K562 (cell line): ENCODE results near the gene TRIOBP. TPM values are rescaled to one million over a fixed set of nuclear protein-coding genes. Genes with fewer than 3 reads are reported as not detected.

ENCODE experiments used
- ATAC-seq: fragments of 200-7000 bp; cut with Tn5 transposase; 3 replicates; pipeline ENCODE4 v1.9.1; 2020; ENCODE audit warnings: moderate library complexity
- BruUV-seq: library from RNA; stranded (reverse); fragments of 400-500 nt; replicated peaks from 2 replicates; lab custom pipeline; 2021; lab: Mats Ljungman, UMichigan
- CTCF ChIA-PET: fragments of 300-600 bp; formaldehyde crosslinking; extraction: SDS; loops from one replicate; lab custom pipeline; 2021; ENCODE audit warnings: low intra/inter-chr PET ratio; lab: Yijun Ruan, JAX
- POLR2A ChIA-PET: fragments of 300-600, 350-650 bp; sonication (Branson Sonifier 250); formaldehyde crosslinking; extraction: SDS; loops from one replicate; lab custom pipeline; 2021; ENCODE audit warnings: antibody characterized with exemption, inconsistent platforms; lab: Yijun Ruan, JAX
- DNase-seq, 4 experiments: peaks; one replicate each; pipeline versions ENCODE4 v3.0.0 to v3.0.0-alpha.2; 2011 to 2018; ENCODE audit warnings: low spot score in 3 of 4, mixed read lengths in 3 of 4; ENCODE audit errors: extremely low read depth in 1 of 4
- FAIRE-seq: peaks from 2 replicates; lab custom pipeline; 2011; peaks lifted over from hg19 to GRCh38; lab: Jason Lieb, UNC
- H2AFZ ChIP-seq: 2 replicates; pipeline ENCODE4 v1.6.0; 2011; ENCODE audit warnings: low read depth, low read length, control low read depth, inconsistent platforms
- H3K27ac ChIP-seq: fragments of 200-600 bp; 3 replicates; pipeline ENCODE4 v1.8.0; 2011; ENCODE audit warnings: low read depth, mild to moderate bottlenecking, control low read depth, inconsistent platforms, low read length, moderate library complexity, mixed read lengths; ENCODE audit errors: extremely low read depth
- H3K27me3 ChIP-seq, 2 experiments: fragments of 300-600 bp in 1 of 2; 2 replicates in 1 of 2; 3 replicates in 1 of 2; pipeline versions ENCODE4 v1.6.0 to v1.8.0; 2011; ENCODE audit warnings: inconsistent platforms in 2 of 2, low read length in 2 of 2, mild to moderate bottlenecking in 1 of 2, mixed read lengths in 1 of 2, moderate library complexity in 1 of 2; ENCODE audit not compliant: control insufficient read depth in 2 of 2, insufficient read depth in 2 of 2
- H3K36me3 ChIP-seq: fragments of 300-600 bp; 3 replicates; pipeline ENCODE4 v1.8.0; 2011; ENCODE audit warnings: mild to moderate bottlenecking, low read length, inconsistent platforms; ENCODE audit not compliant: control insufficient read depth, insufficient read depth
- H3K4me1 ChIP-seq, 2 experiments: fragments of 200-600 bp in 1 of 2; replicated peaks in 1 of 2; 2 replicates in 1 of 2; 3 replicates in 1 of 2; pipeline versions ENCODE4 v1.5.1 to v1.8.0; 2011; ENCODE audit warnings: inconsistent platforms in 2 of 2, low read length in 2 of 2, mild to moderate bottlenecking in 1 of 2, mixed read lengths in 1 of 2, moderate library complexity in 1 of 2; ENCODE audit not compliant: control insufficient read depth in 2 of 2, insufficient read depth in 2 of 2
- H3K4me2 ChIP-seq: 2 replicates; pipeline ENCODE4 v1.6.1; 2011; ENCODE audit warnings: low read length, control low read depth, inconsistent platforms, mixed read lengths; ENCODE audit not compliant: insufficient read depth
- H3K4me3 ChIP-seq: fragments of 200-600 bp; sonication (generic), shearing (Covaris generic); 2 replicates; pipeline ENCODE4 v1.5.1; 2016; ENCODE audit warnings: control low read depth, inconsistent platforms
- H3K79me2 ChIP-seq: fragments of 200-600 bp; 3 replicates; pipeline ENCODE4 v1.8.0; 2011; ENCODE audit warnings: low read length, inconsistent platforms; ENCODE audit not compliant: control insufficient read depth, insufficient read depth
- H3K9ac ChIP-seq, 2 experiments: 2 replicates each; pipeline versions ENCODE4 v1.6.0 to v1.6.1; 2011; ENCODE audit warnings: low read depth in 2 of 2, low read length in 2 of 2, control low read depth in 1 of 2, inconsistent platforms in 1 of 2, mild to moderate bottlenecking in 1 of 2, mixed read lengths in 1 of 2; ENCODE audit not compliant: insufficient read depth in 1 of 2
- H3K9me1 ChIP-seq: one replicate; pipeline ENCODE4 v1.6.0; 2011; ENCODE audit warnings: inconsistent platforms, mild to moderate bottlenecking, low read length, moderate library complexity; ENCODE audit not compliant: control insufficient read depth, insufficient read depth
- H3K9me3 ChIP-seq: replicated peaks from 2 replicates; pipeline ENCODE4 v1.5.1; 2011; ENCODE audit warnings: low read depth, low read length, inconsistent platforms; ENCODE audit not compliant: control insufficient read depth, insufficient read depth
- H4K20me1 ChIP-seq: replicated peaks from 2 replicates; pipeline ENCODE4 v1.6.1; 2011; ENCODE audit warnings: low read length, inconsistent platforms, mixed read lengths; ENCODE audit not compliant: control insufficient read depth, insufficient read depth
- ATF1 ChIP-seq, 2 experiments: fragments of 450-650 bp in 1 of 2; IDR thresholded peaks; 2 replicates each; pipeline ENCODE4 v1.6.1; 2016; ENCODE audit warnings: missing compliant biosample characterization in 1 of 2, missing genetic modification characterization in 1 of 2
- DMBX1 ChIP-seq: fragments of 250-450 bp; sonication (Bioruptor Pico); IDR thresholded peaks from 2 replicates; pipeline ENCODE4 v1.8.0; 2022; ENCODE audit warnings: inconsistent platforms, mild to moderate bottlenecking, moderate library complexity, borderline replicate concordance
- ELF1 ChIP-seq: fragments of 200-800 bp; sonication (Bioruptor generic); IDR thresholded peaks from 2 replicates; pipeline ENCODE4 v1.6.1; 2016; ENCODE audit warnings: missing genetic modification characterization, missing compliant biosample characterization
- GTF2A2 ChIP-seq: IDR thresholded peaks from 2 replicates; pipeline ENCODE4 v1.6.1; 2016; ENCODE audit warnings: mild to moderate bottlenecking, missing genetic modification characterization, missing compliant biosample characterization
- HDGF ChIP-seq: fragments of 450-650 bp; IDR thresholded peaks from 2 replicates; pipeline ENCODE4 v1.6.1; 2016
- IRF9 ChIP-seq: fragments of 450-650 bp; IDR thresholded peaks from 2 replicates; pipeline ENCODE4 v1.6.1; 2016; ENCODE audit warnings: missing biosample characterization, missing genetic modification characterization
- MCM7 ChIP-seq, 2 experiments: fragments of 450-650 bp; IDR thresholded peaks; 2 replicates each; pipeline ENCODE4 v1.6.1; 2016 to 2018
- NR2C2 ChIP-seq, 2 experiments: fragments of 200-800 bp in 1 of 2; sonication (Bioruptor generic) in 1 of 2; sonication (generic) in 1 of 2; formaldehyde crosslinking in 1 of 2; IDR thresholded peaks; 2 replicates each; pipeline versions ENCODE4 v1.6.1 to v1.8.0; 2016 to 2022; ENCODE audit warnings: mild to moderate bottlenecking in 1 of 2, missing compliant biosample characterization in 1 of 2, missing genetic modification characterization in 1 of 2, missing genetic modification reagents in 1 of 2
- POLR2G ChIP-seq: fragments of 200-400 bp; formaldehyde crosslinking; IDR thresholded peaks from 2 replicates; pipeline ENCODE4 v1.6.1; 2017; ENCODE audit warnings: low read depth, mild to moderate bottlenecking, antibody characterized with exemption, low read length, moderate library complexity
- POLR3G ChIP-seq: IDR thresholded peaks from 2 replicates; pipeline ENCODE4 v1.6.1; 2011; ENCODE audit not compliant: insufficient read length, insufficient replicate concordance; ENCODE audit errors: extremely low read depth
- POU5F1 ChIP-seq: fragments of 150-350 bp; IDR thresholded peaks from 2 replicates; pipeline ENCODE4 v1.6.1; 2014; ENCODE audit warnings: borderline replicate concordance, low read length, low read depth, mild to moderate bottlenecking; ENCODE audit not compliant: partially characterized antibody
- RBFOX2 ChIP-seq: fragments of 200-400 bp; formaldehyde crosslinking; IDR thresholded peaks from 2 replicates; pipeline ENCODE4 v1.6.1; 2017; ENCODE audit warnings: low read depth, mild to moderate bottlenecking, low read length, moderate library complexity
- SMARCA4 ChIP-seq: fragments of 450-650 bp; IDR thresholded peaks from 2 replicates; pipeline ENCODE4 v1.6.1; 2016
- SUPT5H ChIP-seq: fragments of 450-650 bp; IDR thresholded peaks from 2 replicates; pipeline ENCODE4 v1.6.1; 2016
- TARDBP ChIP-seq: fragments of 450-650 bp; IDR thresholded peaks from 2 replicates; pipeline ENCODE4 v1.6.1; 2016
- WGBS: fragments of 100-300 bp; shearing (Covaris generic); methylation state at CpG from one replicate; pipeline ENCODE4 v1.1.6; 2016; ENCODE audit warnings: low coverage, mixed read lengths; ENCODE audit not compliant: insufficient coverage; ENCODE audit errors: missing lambda C conversion rate; 5-methylcytosine and 5-hydroxymethylcytosine counted together
- in situ Hi-C: fragments of 300-500 bp; cut with MboI; formaldehyde crosslinking; loops from 4 replicates; pipeline ENCODE4 v1.15.0; 2018; ENCODE audit warnings: inconsistent platforms, mixed read lengths
- intact Hi-C: fragments of 100-400 bp; cut with micrococcal nuclease; formaldehyde crosslinking; loops from 2 replicates; pipeline ENCODE4 v1.14.2; 2022
- polyA plus RNA-seq, 8 experiments: library from polyadenylated mRNA; depleted of rRNA in 4 of 8; stranded (reverse) in 5 of 8; unstranded in 3 of 8; fragments of >200 nt; fragmentation: Nextera tagmentation in 2 of 8; fragmentation: Illumina TruSeq in 1 of 8; extraction: Ambion mirVana in 2 of 8; extraction: Trizol in 1 of 8; gene quantifications; 2 replicates each; pipeline versions ENCODE4 v1.2.1 to v1.2.3, GENCODE V29; 2011 to 2014; ENCODE audit warnings: inconsistent platforms in 1 of 8, missing spikeins in 1 of 8
- total RNA-seq, 7 experiments: library from RNA; depleted of rRNA in 6 of 7; stranded (reverse); fragments of >200 nt in 6 of 7; fragmentation: Illumina TruSeq in 2 of 7; extraction: Trizol in 2 of 7; gene quantifications; 2 replicates each; pipeline versions ENCODE4 v1.2.1 to v1.2.3, GENCODE V29; 2011 to 2021; ENCODE audit warnings: low replicate concordance in 1 of 7

TRIOBP gene
- total and polyA plus RNA-seq, 9 of the 15 experiments (the other 6 are each of a cell fraction or from before 2014, with no cell fraction given), result 0.24 to 13.8 (median 5.5) TPM

- Histone ChIP-seq H3K36me3 (peaks cover 2% of the 10 kb centered on the region; the same call in 1 of the 3 replicates), H4K20me1 (no peaks in the 10 kb centered on the region)
- TF ChIP-seq ELF1 (tag) (no peak), RBFOX2 (0 out of 2 replicates have a peak, but pooled peaks have one; percentile 12)
- TF ChIP-seq, all 486 proteins: peak for 1
- Histone ChIP-seq H3K4me1 (peaks cover 12 to 26% of the 10 kb centered on the region in 2 experiments), H3K79me2 (no peaks in the 10 kb centered on the region), H3K4me2 (no peak overlapping the region), H3K27ac (no peak overlapping the region), H3K4me3 (no peak overlapping the region), H2AFZ (no peak overlapping the region), H3K9me3 (no peaks in the 10 kb centered on the region), H3K9ac (no peak overlapping the region), H3K9me1 (no peaks in the 10 kb centered on the region), H3K27me3 (no peaks in the 10 kb centered on the region)
- WGBS, result 87% methylated on average over 6 of the region's 27 CpGs
- in situ Hi-C loops, result no loop called here
- BruUV-seq, result no TSS peak
- intact Hi-C loops, result no loop called here
- POLR2A ChIA-PET, result interaction anchor here (1.1 kb wide), 1 partner anchor 9 kb away, joined by 4 read pairs; no protein-coding TSS in a partner anchor
- CTCF ChIA-PET, result no interaction called here
- ATAC-seq (no peak), DNase-seq (no peak), FAIRE-seq (no peak)
Measured at GRCh38 chr22:37757663-37758062, 60.8 kb downstream of the TRIOBP start.

GRCh38 chr22:37758694-37759093, 61.8 kb downstream of the TRIOBP start:
- 77% methylated on average over 5 of the region's 10 CpGs for WGBS
- TF ChIP-seq GTF2A2 (tag), result no peak
- no peak for TF ChIP-seq MCM7 (IDR thresholded peaks at IDR 0.05)
- TF ChIP-seq SUPT5H, result no peak
- TF ChIP-seq POLR3G, result no peak
- no peak for TF ChIP-seq NR2C2 (CRISPR knock-in tag; IDR thresholded peaks at IDR 0.05)
- TF ChIP-seq NR2C2 (tag; IDR thresholded peaks at IDR 0.05), result no peak
- no peak for TF ChIP-seq HDGF
- no peak for TF ChIP-seq POLR2G
- TF ChIP-seq IRF9 (tag), result no peak
- no peak for TF ChIP-seq SMARCA4
- no peak for TF ChIP-seq POU5F1
- TF ChIP-seq TARDBP, result no peak
- no peak for TF ChIP-seq DMBX1 (CRISPR knock-in tag)
- TF ChIP-seq ATF1 (CRISPR knock-in tag; IDR thresholded peaks at IDR 0.05), result no peak
- no peak for TF ChIP-seq ATF1 (tag; IDR thresholded peaks at IDR 0.05)
- TF ChIP-seq, all 486 proteins: peak for 0
- CTCF ChIA-PET, result no interaction called here
- Histone ChIP-seq H3K9ac (peak overlapping the region in 1 of 2 experiments; percentile 17; a peak in 1 of 4 replicates), H3K4me1 (peaks cover 17 to 33% of the 10 kb centered on the region in 2 experiments), H3K4me3 (no peak overlapping the region), H2AFZ (no peak overlapping the region), H3K27me3 (no peaks in the 10 kb centered on the region), H4K20me1 (no peaks in the 10 kb centered on the region), H3K4me2 (no peak overlapping the region), H3K27ac (no peak overlapping the region), H3K79me2 (no peaks in the 10 kb centered on the region), H3K9me3 (no peaks in the 10 kb centered on the region), H3K9me1 (no peaks in the 10 kb centered on the region), H3K36me3 (peaks cover 2% of the 10 kb centered on the region; the same call in 1 of the 3 replicates)
- no peak for FAIRE-seq
- intact Hi-C loops, result no loop called here
- in situ Hi-C loops, result no loop called here
- POLR2A ChIA-PET, result no interaction called here
- ATAC-seq, result no peak
- no peak for DNase-seq
- no TSS peak for BruUV-seq
